Measurements from ENCODE around the gene SHPK.

SHPK gene

GRCh38 chr17:3596804-3597464 lies 39.1 kb downstream of the SHPK start:
- no peak for TF ChIP-seq CTCF (IDR thresholded peaks at IDR 0.05; ENCODE audit: borderline replicate concordance, insufficient read depth, low read depth, low read length)

GRCh38 chr17:3594976-3595375 lies 41.1 kb downstream of the SHPK start:
- no peak overlapping the region for H3K4me3 ChIP-seq (ENCODE audit: low read depth, low read length)
- TF ChIP-seq CTCF (IDR thresholded peaks at IDR 0.05; ENCODE audit: borderline replicate concordance, insufficient read depth, low read depth, low read length): no peak

More at GRCh38 chr17:3596804-3597464, 39.1 kb downstream of the SHPK start:
- no peak overlapping the region for H3K4me3 ChIP-seq (ENCODE audit: low read depth, low read length)

- H3K4me3 ChIP-seq (ENCODE audit: low read depth, low read length): no peak overlapping the region
- TF ChIP-seq CTCF (IDR thresholded peaks at IDR 0.05; ENCODE audit: borderline replicate concordance, insufficient read depth, low read depth, low read length): no peak
Observed at GRCh38 chr17:3594051-3594800, 41.8 kb downstream of the SHPK start.

- H3K4me3 ChIP-seq (ENCODE audit: low read depth, low read length): no peak overlapping the region
- TF ChIP-seq CTCF (IDR thresholded peaks at IDR 0.05; ENCODE audit: borderline replicate concordance, insufficient read depth, low read depth, low read length): no peak
Observed at GRCh38 chr17:3593384-3593783, 42.7 kb downstream of the SHPK start.

GRCh38 chr17:3592216-3592860 lies 43.7 kb downstream of the SHPK start:
- TF ChIP-seq CTCF (IDR thresholded peaks at IDR 0.05; ENCODE audit: borderline replicate concordance, insufficient read depth, low read depth, low read length): no peak
- no peak overlapping the region for H3K4me3 ChIP-seq (ENCODE audit: low read depth, low read length)

- no peak overlapping the region for H3K4me3 ChIP-seq (ENCODE audit: low read depth, low read length)
- TF ChIP-seq CTCF (IDR thresholded peaks at IDR 0.05; ENCODE audit: borderline replicate concordance, insufficient read depth, low read depth, low read length): no peak
Observed at GRCh38 chr17:3590768-3591167, 45.3 kb downstream of the SHPK start.

Measured in GM12875 (cell line).